GM23248 (cell line): ENCODE results near the gene BTBD18.

Experiments used
- EZH2 ChIP-seq: fragments of 200-600 bp; sonication (generic); IDR thresholded peaks from 2 replicates; pipeline ENCODE4 v1.6.1; 2018; ENCODE audit warnings: antibody characterized with exemption, mild to moderate bottlenecking; ENCODE audit not compliant: insufficient read depth, poor library complexity, severe bottlenecking
- EZH2phosphoT487 ChIP-seq: fragments of 200-600 bp; sonication (generic); IDR thresholded peaks from 2 replicates; pipeline ENCODE4 v1.6.1; 2018; ENCODE audit warnings: antibody characterized with exemption, moderate library complexity, mild to moderate bottlenecking, low read depth; ENCODE audit not compliant: insufficient read depth

DNA sequence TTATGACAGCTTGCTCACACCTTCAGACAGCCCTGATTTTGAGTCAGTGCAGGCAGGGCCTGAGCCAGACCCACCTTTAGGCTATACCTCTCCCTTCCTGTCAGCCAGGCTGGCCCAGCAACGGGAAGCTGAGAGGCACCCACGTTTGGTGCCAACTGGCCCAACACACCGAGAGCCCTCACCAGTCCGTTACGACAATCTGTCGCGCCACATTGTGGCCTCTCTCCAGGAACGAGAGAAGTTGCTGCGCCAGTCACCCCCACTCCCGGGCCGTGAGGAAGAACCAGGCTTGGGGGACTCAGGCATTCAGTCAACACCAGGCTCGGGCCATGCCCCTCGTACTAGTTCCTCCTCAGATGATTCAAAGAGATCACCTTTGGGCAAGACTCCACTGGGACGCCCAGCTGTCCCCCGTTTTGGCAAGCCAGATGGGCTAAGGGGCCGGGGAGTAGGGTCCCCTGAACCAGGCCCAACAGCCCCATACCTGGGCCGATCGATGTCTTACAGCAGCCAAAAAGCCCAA, 52.7 kb downstream of the BTBD18 start:
- TF ChIP-seq EZH2phosphoT487: no peak
- no peak for TF ChIP-seq EZH2
